GM06990 (cell line): ENCODE data around the gene SCMH1.
"Not testable (repeated sequence)": the region's sequence is repeated elsewhere in the genome, so short reads cannot be mapped to it uniquely, and the experiment has no call there.

Experiments
- DNase-seq: peaks from one replicate; pipeline ENCODE4 v3.0.0-alpha.2; 2011; ENCODE audit not compliant: insufficient read length; ENCODE audit errors: extremely low read depth
- H3K27me3 ChIP-seq: replicated peaks from 2 replicates; pipeline ENCODE4 v1.6.0; 2011; ENCODE audit warnings: low read length; ENCODE audit not compliant: control insufficient read depth, insufficient read depth
- H3K36me3 ChIP-seq: 2 replicates; pipeline ENCODE4 v1.5.1; 2011; ENCODE audit warnings: low read length; ENCODE audit not compliant: control insufficient read depth, insufficient read depth
- H3K4me3 ChIP-seq: replicated peaks from 2 replicates; pipeline ENCODE4 v1.5.1; 2011; ENCODE audit warnings: low read depth, mild to moderate bottlenecking, control low read depth, low read length
- TF ChIP-seq, protein P1 (sequence below): IDR thresholded peaks from 2 replicates; pipeline ENCODE4 v1.5.1; 2011; ENCODE audit warnings: low read length, control low read depth, mild to moderate bottlenecking, inconsistent platforms; ENCODE audit not compliant: insufficient read depth, poor library complexity, severe bottlenecking

The SCMH1 gene

DNA sequence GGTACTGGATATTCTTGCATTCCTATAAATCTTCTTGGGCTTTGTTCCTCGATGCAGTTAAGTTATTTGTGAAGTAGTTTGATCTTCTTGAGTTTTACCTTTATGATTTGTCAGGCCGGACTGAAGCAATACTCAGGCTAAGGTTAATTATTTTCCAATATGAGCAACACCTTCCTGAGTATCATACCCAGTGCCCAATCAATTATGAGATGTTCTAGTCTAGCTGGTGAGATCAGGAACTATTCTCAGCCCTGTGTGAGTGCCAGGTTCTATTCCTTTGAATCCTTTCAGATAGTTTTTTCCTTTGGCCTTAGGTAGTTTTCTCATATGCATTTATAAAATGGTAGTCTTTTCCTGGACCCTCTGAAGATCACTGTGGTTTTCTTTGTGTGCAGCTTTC is 92.5 kb downstream of the SCMH1 start:
- no peak for DNase-seq
- H3K4me3 ChIP-seq, result no peak overlapping the region
- H3K36me3 ChIP-seq, result no peaks in the 10 kb centered on the region; the same call in 1 of the 2 replicates
- TF ChIP-seq, protein P1, sequence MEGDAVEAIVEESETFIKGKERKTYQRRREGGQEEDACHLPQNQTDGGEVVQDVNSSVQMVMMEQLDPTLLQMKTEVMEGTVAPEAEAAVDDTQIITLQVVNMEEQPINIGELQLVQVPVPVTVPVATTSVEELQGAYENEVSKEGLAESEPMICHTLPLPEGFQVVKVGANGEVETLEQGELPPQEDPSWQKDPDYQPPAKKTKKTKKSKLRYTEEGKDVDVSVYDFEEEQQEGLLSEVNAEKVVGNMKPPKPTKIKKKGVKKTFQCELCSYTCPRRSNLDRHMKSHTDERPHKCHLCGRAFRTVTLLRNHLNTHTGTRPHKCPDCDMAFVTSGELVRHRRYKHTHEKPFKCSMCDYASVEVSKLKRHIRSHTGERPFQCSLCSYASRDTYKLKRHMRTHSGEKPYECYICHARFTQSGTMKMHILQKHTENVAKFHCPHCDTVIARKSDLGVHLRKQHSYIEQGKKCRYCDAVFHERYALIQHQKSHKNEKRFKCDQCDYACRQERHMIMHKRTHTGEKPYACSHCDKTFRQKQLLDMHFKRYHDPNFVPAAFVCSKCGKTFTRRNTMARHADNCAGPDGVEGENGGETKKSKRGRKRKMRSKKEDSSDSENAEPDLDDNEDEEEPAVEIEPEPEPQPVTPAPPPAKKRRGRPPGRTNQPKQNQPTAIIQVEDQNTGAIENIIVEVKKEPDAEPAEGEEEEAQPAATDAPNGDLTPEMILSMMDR, result no peak
- no peaks in the 10 kb centered on the region for H3K27me3 ChIP-seq

DNA sequence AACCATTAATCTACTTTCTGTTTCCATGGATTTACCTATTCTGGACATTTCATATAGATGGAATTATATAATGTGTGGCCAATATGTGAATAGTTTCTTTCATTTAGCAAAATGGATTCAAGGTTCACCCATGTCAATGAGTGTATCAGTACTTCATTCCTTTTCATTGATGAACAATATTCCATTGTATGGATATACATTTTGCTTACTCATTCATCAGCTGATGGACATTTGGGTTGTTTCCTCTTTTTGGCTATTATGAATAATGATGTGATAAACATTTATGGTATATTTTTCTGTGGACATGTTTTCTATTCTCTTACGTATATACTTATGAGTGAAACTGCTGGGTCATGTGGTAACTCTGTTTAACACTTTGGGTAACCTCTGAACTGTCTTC is 97.8 kb downstream of the SCMH1 start:
- peaks cover 1% of the 10 kb centered on the region; the same call in 1 of the 2 replicates for H3K36me3 ChIP-seq
- H3K4me3 ChIP-seq, result no peak overlapping the region
- TF ChIP-seq, protein P1, result no peak
- no peak for DNase-seq
- no peaks in the 10 kb centered on the region for H3K27me3 ChIP-seq

DNA sequence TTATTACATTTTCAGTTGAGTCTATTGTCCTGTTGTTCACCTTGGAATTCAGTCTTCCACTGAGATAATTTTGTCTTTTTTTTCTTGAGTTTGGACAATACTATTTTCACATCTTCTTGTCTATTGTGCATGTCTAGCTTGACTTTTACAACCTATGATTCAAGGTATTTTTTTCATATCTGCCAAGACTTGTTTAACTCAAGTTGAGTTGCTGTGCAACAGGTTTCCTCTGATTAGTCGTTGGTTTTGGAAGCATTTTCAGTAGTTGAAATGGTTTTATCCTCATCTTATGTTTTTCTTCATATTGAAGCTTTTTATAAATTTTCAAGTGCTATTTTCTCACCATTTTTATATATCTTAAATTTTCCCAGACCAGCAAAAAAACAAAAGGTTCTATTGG is 103.6 kb downstream of the SCMH1 start:
- TF ChIP-seq, protein P1, result no peak
- Histone ChIP-seq H3K36me3 (peaks cover 2% of the 10 kb centered on the region; the same call in 1 of the 2 replicates), H3K4me3 (no peak overlapping the region), H3K27me3 (no peaks in the 10 kb centered on the region)
- DNase-seq, result no peak

DNA sequence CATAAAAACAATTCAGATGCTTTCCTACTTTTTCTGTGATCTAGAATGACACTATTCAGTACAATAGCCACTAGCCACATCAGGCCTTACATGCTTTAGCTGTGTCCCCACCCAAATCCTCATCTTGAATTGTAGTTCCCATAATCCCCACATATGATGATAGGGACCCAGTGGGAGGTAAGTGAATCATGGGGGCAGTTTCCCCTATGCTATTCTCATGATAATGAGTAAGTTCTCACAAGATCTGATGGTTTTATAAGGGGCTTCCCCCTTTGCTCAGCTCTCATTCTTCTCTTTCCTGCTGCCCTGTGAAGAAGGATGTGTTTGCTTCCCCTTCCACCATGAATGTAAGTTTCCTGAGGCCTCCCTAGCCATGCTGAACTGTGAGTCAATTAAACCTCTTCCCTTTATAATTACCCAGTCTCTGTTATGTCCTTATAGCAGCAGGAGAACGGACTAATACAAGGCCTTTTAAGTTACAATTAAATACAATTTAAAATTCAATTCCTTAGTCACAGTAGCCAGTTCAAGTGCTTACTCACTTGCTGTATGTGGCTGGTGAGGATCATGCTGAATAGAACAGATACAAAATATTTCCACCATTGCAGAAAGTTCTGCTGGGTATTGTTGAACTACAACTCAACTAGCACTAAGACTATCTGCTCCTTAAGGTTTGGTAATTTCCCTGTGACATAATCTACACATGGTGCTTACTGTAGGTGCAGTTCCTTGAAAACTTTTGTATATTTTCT is 106.7 kb downstream of the SCMH1 start:
- Histone ChIP-seq H3K36me3 (peaks cover 1% of the 10 kb centered on the region; the same call in 1 of the 2 replicates), H3K27me3 (no peaks in the 10 kb centered on the region), H3K4me3 (no peak overlapping the region)
- TF ChIP-seq, protein P1, result no peak
- no peak for DNase-seq

DNA sequence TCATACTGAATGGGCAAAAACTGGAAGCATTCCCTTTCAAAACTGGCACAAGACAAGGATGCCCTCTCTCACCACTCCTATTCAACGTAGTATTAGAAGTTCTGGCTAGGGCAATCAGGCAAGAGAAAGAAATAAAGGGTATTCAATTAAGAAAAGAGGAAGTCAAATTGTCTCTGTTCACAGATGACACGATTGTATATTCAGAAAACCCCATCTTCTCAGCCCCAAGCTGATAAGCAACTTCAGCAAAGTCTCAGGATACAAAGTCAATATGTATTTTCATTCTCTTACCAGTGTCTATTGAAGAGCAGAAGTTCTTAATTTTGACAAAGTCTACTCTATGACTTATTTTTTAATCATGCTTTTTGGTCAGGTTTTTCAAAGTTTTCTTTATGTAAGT is 107.8 kb downstream of the SCMH1 start:
- not testable (repeated sequence) for DNase-seq, H3K27me3 ChIP-seq, H3K36me3 ChIP-seq, H3K4me3 ChIP-seq

DNA sequence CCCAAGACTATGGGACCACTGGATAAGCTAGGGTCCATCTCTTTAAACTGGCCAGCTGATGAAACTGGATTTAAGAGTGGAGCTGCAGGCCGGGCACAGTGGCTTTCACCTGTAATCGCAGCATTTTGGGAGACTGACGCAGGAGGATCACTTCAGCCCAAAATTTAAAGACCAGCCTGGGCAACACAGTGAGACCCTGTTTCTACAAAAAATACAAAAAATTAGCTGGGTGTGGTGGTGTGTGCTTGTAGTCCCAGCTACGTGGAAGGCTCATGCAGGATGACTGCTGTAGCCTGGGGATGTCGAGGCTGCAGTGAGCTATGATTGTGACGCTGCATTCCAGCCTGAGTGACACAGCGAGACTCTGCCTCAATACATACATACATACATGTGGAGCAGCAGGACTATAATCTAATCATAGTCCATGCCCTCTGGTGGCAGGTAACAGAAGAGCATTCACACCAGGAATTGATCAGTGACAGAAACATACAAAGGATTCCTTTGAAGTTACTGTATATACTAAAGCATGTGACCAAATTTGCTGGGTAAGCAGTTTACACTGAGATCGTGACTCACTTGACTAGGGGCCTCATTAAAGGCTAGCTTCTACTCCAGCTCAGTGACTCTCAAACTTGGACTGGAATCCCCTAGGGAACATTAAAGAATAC is 119.1 kb downstream of the SCMH1 start:
- no peaks in the 10 kb centered on the region for H3K27me3 ChIP-seq
- TF ChIP-seq, protein P1, result peak; percentile 41
- H3K4me3 ChIP-seq, result no peak overlapping the region
- DNase-seq, result no peak
- no peaks in the 10 kb centered on the region; the same call in none of the 2 replicates for H3K36me3 ChIP-seq
